ENCODE results near the gene ZBTB46.

The ZBTB46 gene

DNA sequence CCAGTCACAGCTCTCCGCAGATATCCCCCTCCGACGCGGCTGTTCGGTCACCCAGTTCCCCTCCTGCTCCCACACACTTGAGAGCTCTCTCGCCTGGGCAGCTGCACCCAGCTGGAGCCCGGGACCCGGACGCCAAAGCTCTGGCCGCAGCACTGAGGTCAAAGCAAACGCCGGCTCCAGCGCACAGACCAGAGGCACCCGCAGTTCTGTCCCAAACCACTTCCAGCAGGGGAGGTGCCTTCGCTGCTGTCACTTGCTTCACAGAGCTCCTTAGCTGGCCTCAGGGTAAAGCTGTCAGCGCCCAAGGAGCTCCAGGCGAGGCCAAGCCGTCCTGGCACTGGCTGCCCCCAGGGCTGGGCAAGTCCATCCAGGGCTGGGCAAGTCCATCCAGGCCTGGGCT is 63.6 kb downstream of the ZBTB46 start:
- H3K4me3 ChIP-seq (ENCODE audit: insufficient read depth, low read length, poor library complexity, severe bottlenecking), result no peak overlapping the region
- H3K79me2 ChIP-seq (ENCODE audit: insufficient read depth, low read length), result no peaks in the 10 kb centered on the region
- H3K9me2 ChIP-seq (replicated peaks; ENCODE audit: insufficient read depth, low read length), result no peaks in the 10 kb centered on the region
- H2AFZ ChIP-seq (ENCODE audit: low read depth, low read length, severe bottlenecking), result no peak overlapping the region
- H3K36me3 ChIP-seq (ENCODE audit: low read length), result no peaks in the 10 kb centered on the region
- no peak for TF ChIP-seq EZH2phosphoT487 (conservative IDR thresholded peaks at IDR 0.05; ENCODE audit: low read length)
- TF ChIP-seq, protein P1, sequence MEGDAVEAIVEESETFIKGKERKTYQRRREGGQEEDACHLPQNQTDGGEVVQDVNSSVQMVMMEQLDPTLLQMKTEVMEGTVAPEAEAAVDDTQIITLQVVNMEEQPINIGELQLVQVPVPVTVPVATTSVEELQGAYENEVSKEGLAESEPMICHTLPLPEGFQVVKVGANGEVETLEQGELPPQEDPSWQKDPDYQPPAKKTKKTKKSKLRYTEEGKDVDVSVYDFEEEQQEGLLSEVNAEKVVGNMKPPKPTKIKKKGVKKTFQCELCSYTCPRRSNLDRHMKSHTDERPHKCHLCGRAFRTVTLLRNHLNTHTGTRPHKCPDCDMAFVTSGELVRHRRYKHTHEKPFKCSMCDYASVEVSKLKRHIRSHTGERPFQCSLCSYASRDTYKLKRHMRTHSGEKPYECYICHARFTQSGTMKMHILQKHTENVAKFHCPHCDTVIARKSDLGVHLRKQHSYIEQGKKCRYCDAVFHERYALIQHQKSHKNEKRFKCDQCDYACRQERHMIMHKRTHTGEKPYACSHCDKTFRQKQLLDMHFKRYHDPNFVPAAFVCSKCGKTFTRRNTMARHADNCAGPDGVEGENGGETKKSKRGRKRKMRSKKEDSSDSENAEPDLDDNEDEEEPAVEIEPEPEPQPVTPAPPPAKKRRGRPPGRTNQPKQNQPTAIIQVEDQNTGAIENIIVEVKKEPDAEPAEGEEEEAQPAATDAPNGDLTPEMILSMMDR (IDR thresholded peaks at IDR 0.05; ENCODE audit: insufficient read depth, low read length, poor library complexity, severe bottlenecking), result no peak
- H3F3A ChIP-seq (ENCODE audit: insufficient read depth), result no peaks in the 10 kb centered on the region
- no peak overlapping the region for H3K4me2 ChIP-seq (ENCODE audit: low read depth, low read length, poor library complexity, severe bottlenecking)
- no peaks in the 10 kb centered on the region for H4K20me1 ChIP-seq (ENCODE audit: low read depth, low read length)
- H3K9me3 ChIP-seq (ENCODE audit: insufficient read depth, low read length), result no peaks in the 10 kb centered on the region
- no peak overlapping the region for H3K9ac ChIP-seq (ENCODE audit: low read length)
- no peaks in the 10 kb centered on the region for H3K27me3 ChIP-seq (ENCODE audit: low read length)
- no peak overlapping the region for H3K27ac ChIP-seq (ENCODE audit: low read depth, low read length)

DNA sequence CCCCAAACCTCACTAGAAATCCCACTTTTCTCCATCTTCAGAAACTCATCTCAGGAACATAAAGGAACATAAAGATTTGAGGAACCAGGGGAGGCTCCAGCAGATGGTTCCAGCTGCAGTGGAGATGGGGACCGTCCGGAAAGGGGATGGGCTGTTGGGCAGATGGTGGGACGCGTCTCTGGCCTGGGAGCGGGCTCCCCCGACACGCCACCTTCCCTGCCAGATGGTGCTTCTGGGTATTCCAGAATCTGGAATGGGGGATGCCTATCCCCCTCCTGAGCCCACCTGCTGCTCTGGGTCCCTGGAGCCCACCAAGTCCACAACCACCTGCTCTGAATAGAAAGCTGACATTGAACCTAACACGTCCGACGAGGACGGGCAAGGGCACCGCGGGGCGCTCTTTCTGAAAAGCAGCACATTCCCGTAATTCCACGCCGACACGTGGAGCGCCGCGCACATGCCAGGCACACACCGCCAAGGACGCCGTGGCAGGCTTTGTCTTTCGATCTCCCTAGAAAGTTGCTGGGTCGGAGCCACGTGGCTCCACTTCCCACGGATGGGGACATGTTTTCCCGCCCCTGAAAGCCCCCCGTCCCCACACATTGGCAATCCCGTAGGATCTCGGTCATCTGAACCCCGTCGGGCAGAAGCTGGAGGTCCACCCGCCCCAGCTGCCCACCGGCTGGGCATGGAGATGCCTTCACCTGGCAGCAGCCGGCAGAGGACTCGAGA is 64.2 kb downstream of the ZBTB46 start:
- TF ChIP-seq EZH2phosphoT487 (conservative IDR thresholded peaks at IDR 0.05; ENCODE audit: low read length), result no peak
- TF ChIP-seq, protein P1 (IDR thresholded peaks at IDR 0.05; ENCODE audit: insufficient read depth, low read length, poor library complexity, severe bottlenecking), result no peak
- H3K27me3 ChIP-seq (ENCODE audit: low read length), result no peaks in the 10 kb centered on the region
- no peaks in the 10 kb centered on the region for H3K36me3 ChIP-seq (ENCODE audit: low read length)

DNA sequence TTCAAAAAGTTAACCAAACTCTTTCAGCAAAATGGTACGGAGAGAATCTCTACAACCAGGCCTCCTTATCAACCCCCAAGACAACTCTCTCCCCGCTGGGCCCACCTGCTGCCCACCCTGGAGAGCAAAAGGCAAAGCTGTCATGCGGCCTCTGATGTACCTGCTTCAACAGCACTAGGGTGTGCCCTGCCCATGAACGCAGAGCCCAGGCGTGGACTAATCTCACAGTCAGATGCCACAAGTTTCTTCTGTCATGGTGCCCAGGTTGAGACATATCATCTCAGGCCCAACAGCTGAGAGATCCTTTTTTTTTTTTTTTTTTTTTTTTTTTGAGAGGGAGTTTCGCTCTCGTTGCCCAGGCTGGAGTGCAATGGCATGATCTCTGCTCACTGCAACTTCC is 65.2 kb downstream of the ZBTB46 start:
- Histone ChIP-seq H3K9ac (ENCODE audit: low read length) (no peak overlapping the region), H3K9me2 (replicated peaks; ENCODE audit: insufficient read depth, low read length) (no peaks in the 10 kb centered on the region), H2AFZ (ENCODE audit: low read depth, low read length, severe bottlenecking) (no peak overlapping the region), H4K20me1 (ENCODE audit: low read depth, low read length) (no peaks in the 10 kb centered on the region), H3K79me2 (ENCODE audit: insufficient read depth, low read length) (no peaks in the 10 kb centered on the region), H3K27ac (ENCODE audit: low read depth, low read length) (no peak overlapping the region), H3F3A (ENCODE audit: insufficient read depth) (no peaks in the 10 kb centered on the region), H3K36me3 (ENCODE audit: low read length) (no peaks in the 10 kb centered on the region), H3K4me2 (ENCODE audit: low read depth, low read length, poor library complexity, severe bottlenecking) (no peak overlapping the region), H3K27me3 (ENCODE audit: low read length) (no peaks in the 10 kb centered on the region), H3K4me3 (ENCODE audit: insufficient read depth, low read length, poor library complexity, severe bottlenecking) (no peak overlapping the region), H3K9me3 (ENCODE audit: insufficient read depth, low read length) (no peaks in the 10 kb centered on the region)
- TF ChIP-seq EZH2phosphoT487 (conservative IDR thresholded peaks at IDR 0.05; ENCODE audit: low read length), result no peak
- TF ChIP-seq, protein P1 (IDR thresholded peaks at IDR 0.05; ENCODE audit: insufficient read depth, low read length, poor library complexity, severe bottlenecking), result no peak

More for the DNA sequence above, 64.2 kb downstream of the ZBTB46 start:
- Histone ChIP-seq H3F3A (ENCODE audit: insufficient read depth) (no peaks in the 10 kb centered on the region), H3K79me2 (ENCODE audit: insufficient read depth, low read length) (no peaks in the 10 kb centered on the region), H3K4me2 (ENCODE audit: low read depth, low read length, poor library complexity, severe bottlenecking) (no peak overlapping the region), H3K9me2 (replicated peaks; ENCODE audit: insufficient read depth, low read length) (no peaks in the 10 kb centered on the region), H3K27ac (ENCODE audit: low read depth, low read length) (no peak overlapping the region), H2AFZ (ENCODE audit: low read depth, low read length, severe bottlenecking) (no peak overlapping the region), H3K4me3 (ENCODE audit: insufficient read depth, low read length, poor library complexity, severe bottlenecking) (no peak overlapping the region), H3K9ac (ENCODE audit: low read length) (no peak overlapping the region), H4K20me1 (ENCODE audit: low read depth, low read length) (no peaks in the 10 kb centered on the region), H3K9me3 (ENCODE audit: insufficient read depth, low read length) (no peaks in the 10 kb centered on the region)

Data from SU-DHL-6 (cell line).